Right lobe of liver (tissue), 6 donors: ENCODE results near the gene EXOC7. TPM values are rescaled to one million over a fixed set of nuclear protein-coding genes. Genes with fewer than 3 reads are reported as not detected.

Experiments
- ATAC-seq, 4 donors: fragments of 200-7000 bp; cut with Tn5 transposase; one replicate each; pipeline ENCODE4 v1.9.1; 2020; ENCODE audit warnings: mild to moderate bottlenecking in 4 of 4, moderate library complexity in 4 of 4
- DNase-seq, 3 donors: peaks; one replicate each; pipeline ENCODE4 v3.0.0-alpha.2; 2020
- H3K27ac ChIP-seq, 3 donors: fragments of 200-600 bp; one replicate each; pipeline ENCODE4 v1.8.0; 2022
- H3K27me3 ChIP-seq, 2 donors: fragments of 200-600 bp; one replicate each; pipeline ENCODE4 v1.8.0; 2022
- H3K36me3 ChIP-seq, 4 donors: fragments of 200-600 bp; sonication (generic) in 1 of 4; one replicate each; pipeline versions ENCODE4 v1.5.1 to v1.8.0; 2017 to 2022; ENCODE audit warnings: control low read depth in 1 of 4
- H3K4me1 ChIP-seq, 4 donors: fragments of 200-600 bp; sonication (generic) in 1 of 4; one replicate each; pipeline versions ENCODE4 v1.5.1 to v1.8.0; 2017 to 2022; ENCODE audit warnings: control low read depth in 1 of 4
- H3K4me3 ChIP-seq, 3 donors: fragments of 200-600 bp; one replicate each; pipeline ENCODE4 v1.8.0; 2022
- H3K9me3 ChIP-seq, 4 donors: fragments of 200-600 bp; sonication (generic) in 1 of 4; one replicate each; pipeline versions ENCODE4 v1.5.1 to v1.8.0; 2017 to 2022; ENCODE audit warnings: control low read depth in 1 of 4
- POLR2A ChIP-seq: fragments of 450-650 bp; IDR thresholded peaks from one replicate; pipeline ENCODE4 v1.6.1; 2017; ENCODE audit warnings: antibody characterized with exemption, mild to moderate bottlenecking
- WGBS: methylation state at CpG from one replicate; pipeline ENCODE4 v1.1.6; 2018; ENCODE audit warnings: low coverage, low lambda C conversion rate; ENCODE audit not compliant: insufficient coverage; ENCODE audit errors: missing lambda C conversion rate; 5-methylcytosine and 5-hydroxymethylcytosine counted together
- intact Hi-C, 2 donors: fragments of 100-400 bp; cut with DNase I; formaldehyde crosslinking; loops; one replicate each; pipeline versions ENCODE4 v1.11.2 to v1.14.1; 2022
- total RNA-seq, 6 experiments: library from RNA; depleted of rRNA in 2 of 6; stranded (reverse); fragments of >200 nt in 2 of 6; fragmentation: NEBNext Ultra II Directional in 3 of 6; extraction: Animal tissue kit (Norgen Biotek cat#: 25700) in 3 of 6; gene quantifications; one replicate each; pipeline versions ENCODE4 v1.1.0 to v1.2.4, GENCODE V29; 2016 to 2023
- TF ChIP-seq, protein P1 (sequence below), 4 donors: fragments of 200-600 bp in 3 of 4; fragments of 450-650 bp in 1 of 4; IDR thresholded peaks; one replicate each; pipeline versions ENCODE4 v1.5.1 to v1.8.0; 2016 to 2022; ENCODE audit warnings: antibody characterized with exemption in 4 of 4, mild to moderate bottlenecking in 2 of 4
- donor health status: DM: no; HTN: yes; CAD: no.
- donor health status: DM: no; HTN: no; CAD: no.
- donor health status: DM: no; HTN: no; CAD: no.
- donor health status: DM: no; HTN: yes; CAD: no.
- donor health status: DM: no; HTN: yes; CAD: no.

Gene EXOC7
- total RNA-seq, 6 experiments from 2014 or later, result 38.5 to 57.9 (median 50.6) TPM

DNA sequence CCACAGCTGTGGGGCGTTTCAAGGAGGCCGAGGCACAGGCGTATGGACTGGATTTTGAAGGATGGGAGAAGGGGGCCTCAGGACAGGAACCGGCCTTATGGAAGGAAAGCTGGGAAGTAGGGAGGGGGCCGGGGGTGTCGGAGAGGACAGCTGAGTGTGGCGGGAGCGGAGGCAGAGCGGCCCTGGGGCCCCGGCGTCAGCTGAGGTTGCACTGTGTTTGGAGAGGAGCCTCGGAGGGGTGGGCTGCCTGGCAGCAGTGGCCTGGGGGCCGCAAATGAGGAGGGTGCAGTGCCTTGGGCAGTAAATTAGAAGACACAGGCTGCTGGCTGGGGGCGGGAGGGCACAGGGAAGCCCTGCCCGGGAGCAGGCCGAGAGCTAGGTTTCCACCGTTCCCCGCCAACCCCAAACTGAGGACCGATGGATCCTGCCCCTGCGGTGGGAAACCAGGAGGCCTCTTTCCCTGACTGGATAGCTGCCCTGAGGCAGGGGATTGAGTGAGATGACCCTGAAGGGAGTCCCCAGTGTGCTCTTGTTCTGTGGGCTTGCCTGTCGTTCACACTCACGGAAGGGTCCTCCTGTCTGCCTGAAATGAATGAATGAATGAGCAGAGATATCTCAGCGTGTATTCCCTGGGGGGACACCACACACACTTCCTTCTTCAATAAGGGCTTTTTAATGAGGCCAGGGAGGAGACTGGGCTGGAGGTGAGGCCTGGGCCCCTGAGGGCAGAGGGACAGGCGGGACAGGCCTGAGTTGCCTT is 19.0 kb upstream of the EXOC7 start:
- no peak for TF ChIP-seq POLR2A
- TF ChIP-seq, protein P1, sequence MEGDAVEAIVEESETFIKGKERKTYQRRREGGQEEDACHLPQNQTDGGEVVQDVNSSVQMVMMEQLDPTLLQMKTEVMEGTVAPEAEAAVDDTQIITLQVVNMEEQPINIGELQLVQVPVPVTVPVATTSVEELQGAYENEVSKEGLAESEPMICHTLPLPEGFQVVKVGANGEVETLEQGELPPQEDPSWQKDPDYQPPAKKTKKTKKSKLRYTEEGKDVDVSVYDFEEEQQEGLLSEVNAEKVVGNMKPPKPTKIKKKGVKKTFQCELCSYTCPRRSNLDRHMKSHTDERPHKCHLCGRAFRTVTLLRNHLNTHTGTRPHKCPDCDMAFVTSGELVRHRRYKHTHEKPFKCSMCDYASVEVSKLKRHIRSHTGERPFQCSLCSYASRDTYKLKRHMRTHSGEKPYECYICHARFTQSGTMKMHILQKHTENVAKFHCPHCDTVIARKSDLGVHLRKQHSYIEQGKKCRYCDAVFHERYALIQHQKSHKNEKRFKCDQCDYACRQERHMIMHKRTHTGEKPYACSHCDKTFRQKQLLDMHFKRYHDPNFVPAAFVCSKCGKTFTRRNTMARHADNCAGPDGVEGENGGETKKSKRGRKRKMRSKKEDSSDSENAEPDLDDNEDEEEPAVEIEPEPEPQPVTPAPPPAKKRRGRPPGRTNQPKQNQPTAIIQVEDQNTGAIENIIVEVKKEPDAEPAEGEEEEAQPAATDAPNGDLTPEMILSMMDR (IDR thresholded peaks at IDR 0.05), result no peak
- no peaks in the 10 kb centered on the region for H3K27me3 ChIP-seq
- H3K36me3 ChIP-seq, result no peaks in the 10 kb centered on the region
- ATAC-seq, result no peak
- H3K4me1 ChIP-seq, result peaks cover 0 to 3% (median 0%) of the 10 kb centered on the region in 4 donors
- 59% methylated on average over 3 of the region's 24 CpGs for WGBS
- intact Hi-C loops, result loop anchor here (5.0 to 10.0 kb wide), 2 partner anchors 52 to 160 kb away; no protein-coding TSS in a partner anchor
- no peak overlapping the region for H3K27ac ChIP-seq
- no peaks in the 10 kb centered on the region for H3K9me3 ChIP-seq
- no peak overlapping the region for H3K4me3 ChIP-seq
- DNase-seq, result no peak

DNA sequence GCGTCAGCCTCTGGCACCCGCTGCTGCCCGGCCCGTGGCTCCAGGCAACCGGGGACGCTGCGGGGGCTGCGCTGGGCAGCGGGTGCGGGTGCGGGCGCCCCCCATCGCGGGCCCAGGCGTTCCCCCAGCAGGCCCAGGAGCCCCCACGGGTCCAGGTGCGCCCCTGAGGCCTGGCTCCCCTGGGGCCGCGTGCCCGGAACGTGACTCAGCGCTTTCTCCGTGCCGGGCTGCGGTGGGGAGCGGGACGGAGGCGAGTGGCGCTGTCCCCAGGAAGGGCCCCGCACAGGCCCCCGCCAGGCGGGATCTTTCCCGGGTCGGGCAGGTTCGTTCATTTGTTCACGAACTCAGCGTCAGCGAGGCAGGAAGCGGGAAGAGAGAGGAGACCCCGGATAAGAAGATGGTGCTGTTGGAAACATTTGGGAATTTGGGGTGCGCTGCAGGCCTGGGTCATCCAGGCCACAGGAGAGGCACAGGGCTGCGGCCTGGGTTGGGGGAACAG is 18.4 kb upstream of the EXOC7 start:
- H3K4me1 ChIP-seq, result peaks cover 0 to 3% (median 0%) of the 10 kb centered on the region in 4 donors
- TF ChIP-seq POLR2A, result no peak
- TF ChIP-seq, protein P1 (IDR thresholded peaks at IDR 0.05), result no peak
- H3K27me3 ChIP-seq, result no peaks in the 10 kb centered on the region
- H3K27ac ChIP-seq, result peak overlapping the region in 1 of 3 donors; percentile 33
- ATAC-seq (peak; percentile 12 to 53 (median 22)), DNase-seq (no peak)
- peak overlapping the region in 1 of 3 donors; percentile 14 for H3K4me3 ChIP-seq
- no peaks in the 10 kb centered on the region for H3K9me3 ChIP-seq
- H3K36me3 ChIP-seq, result no peaks in the 10 kb centered on the region
- WGBS, result 53% methylated on average over 17 of the region's 42 CpGs
- intact Hi-C loops, result loop anchor here (5.0 to 10.0 kb wide), 2 partner anchors 53 to 160 kb away; no protein-coding TSS in a partner anchor

DNA sequence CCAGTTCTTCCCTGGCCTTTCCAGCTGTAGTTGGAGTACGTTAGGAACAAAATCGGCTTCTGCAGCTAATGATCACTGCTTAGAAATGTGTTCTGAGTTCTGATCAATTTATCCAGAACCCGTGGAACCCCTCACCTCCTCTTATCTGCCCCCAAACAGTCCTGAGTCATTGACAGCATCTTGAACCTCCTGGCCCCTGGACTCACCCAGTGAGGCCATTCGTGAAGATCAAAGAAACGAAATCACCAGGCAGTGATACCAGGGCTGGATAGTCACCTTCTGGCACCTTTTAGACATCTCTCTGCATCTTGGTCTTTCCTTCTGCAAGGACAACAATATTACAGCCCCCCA is 17.0 kb upstream of the EXOC7 start:
- Histone ChIP-seq H3K27ac (no peak overlapping the region), H3K4me3 (no peak overlapping the region), H3K4me1 (peaks cover 0 to 3% (median 0%) of the 10 kb centered on the region in 4 donors), H3K27me3 (no peaks in the 10 kb centered on the region), H3K36me3 (no peaks in the 10 kb centered on the region), H3K9me3 (no peaks in the 10 kb centered on the region)
- WGBS, result 75% methylated on average over 5 of the region's 5 CpGs
- ATAC-seq (no peak), DNase-seq (no peak)
- intact Hi-C loops, result loop anchor here (5.0 to 10.0 kb wide), 2 partner anchors 54 to 162 kb away; no protein-coding TSS in a partner anchor
- TF ChIP-seq, protein P1 (IDR thresholded peaks at IDR 0.05), result no peak
- TF ChIP-seq POLR2A, result no peak

DNA sequence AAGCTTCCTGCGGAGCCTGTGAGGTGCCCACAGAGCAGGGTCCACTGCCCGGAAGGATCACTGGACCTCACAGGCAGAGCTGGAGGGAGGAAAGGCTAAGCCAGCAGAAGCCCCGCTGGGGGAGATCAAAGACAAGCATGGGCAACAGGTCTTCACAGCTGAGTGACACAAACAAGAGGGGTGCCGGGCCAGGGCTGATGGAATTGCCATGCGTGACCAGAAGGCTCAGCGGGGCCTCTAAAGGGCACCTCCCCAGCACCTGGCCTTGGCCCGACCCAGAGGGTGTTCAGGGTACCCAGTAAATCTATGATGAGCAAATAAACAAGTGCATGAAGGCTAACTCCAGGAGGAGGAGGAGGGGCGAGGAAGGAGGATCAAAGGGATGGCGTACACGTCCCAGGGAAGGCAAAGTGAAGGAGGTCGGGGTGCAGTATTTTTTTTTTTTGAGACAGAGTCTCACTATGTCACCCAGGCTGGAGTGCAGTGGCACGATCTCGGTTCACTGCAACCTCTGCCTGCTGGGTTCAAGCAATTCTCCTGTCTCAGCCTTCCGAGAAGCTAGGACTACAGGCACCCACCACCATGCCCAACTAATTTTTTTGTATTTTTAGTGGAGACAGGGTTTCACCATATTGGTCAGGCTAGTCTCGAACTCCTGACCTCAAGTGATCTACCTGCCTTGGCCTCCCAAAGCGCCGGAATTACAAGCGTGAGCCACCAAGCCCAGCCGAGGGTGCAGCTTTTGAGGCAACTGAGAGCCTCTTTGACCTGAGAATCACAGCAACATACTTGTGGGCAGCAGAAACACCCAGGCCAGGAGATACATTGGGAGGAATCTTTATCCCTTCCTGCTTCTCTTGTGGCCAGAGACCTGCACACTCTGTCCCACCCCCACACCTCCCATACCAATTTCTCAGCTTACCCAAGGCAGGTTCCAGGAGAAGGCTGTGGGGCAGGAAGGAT is 16.1 kb upstream of the EXOC7 start:
- ATAC-seq (no peak), DNase-seq (no peak)
- Histone ChIP-seq H3K27me3 (no peaks in the 10 kb centered on the region), H3K27ac (no peak overlapping the region), H3K4me3 (no peak overlapping the region), H3K36me3 (no peaks in the 10 kb centered on the region), H3K4me1 (peaks cover 0 to 3% (median 0%) of the 10 kb centered on the region in 4 donors), H3K9me3 (no peaks in the 10 kb centered on the region)
- intact Hi-C loops, result loop anchor here (5.0 to 10.0 kb wide), 2 partner anchors 55 to 163 kb away; no protein-coding TSS in a partner anchor
- TF ChIP-seq, protein P1 (IDR thresholded peaks at IDR 0.05), result no peak
- no peak for TF ChIP-seq POLR2A
- WGBS, result 76% methylated on average over 10 of the region's 19 CpGs
